GM18520 (cell line): ENCODE measurements around the gene PXK.
"Not testable (repeated sequence)": the region's sequence is repeated elsewhere in the genome, so short reads cannot be mapped to it uniquely, and the experiment has no call there.

ENCODE experiments used
- ATAC-seq: cut with Tn5 transposase; IDR thresholded peaks from one replicate; pipeline ENCODE4 v1.9.1; 2021; ENCODE audit not compliant: unreplicated experiment

Gene PXK

GRCh38 chr3:58416191-58416590, 83.5 kb downstream of the PXK start:
- ATAC-seq: no peak

GRCh38 chr3:58417075-58417474, 84.4 kb downstream of the PXK start:
- no peak for ATAC-seq

- ATAC-seq: no peak
These were observed 85.5 kb downstream of the PXK start for GRCh38 chr3:58418227-58418626.

- peak; percentile 60 for ATAC-seq
These were observed 87.3 kb downstream of the PXK start for GRCh38 chr3:58419780-58420507.

GRCh38 chr3:58421004-58421403, 88.3 kb downstream of the PXK start:
- no peak for ATAC-seq

- ATAC-seq: no peak
These were observed 90.1 kb downstream of the PXK start for GRCh38 chr3:58422756-58423325.

- no peak for ATAC-seq
These were observed 91.9 kb downstream of the PXK start for GRCh38 chr3:58424613-58425012.

- ATAC-seq: no peak
These were observed 93.1 kb downstream of the PXK start for GRCh38 chr3:58425782-58426181.

GRCh38 chr3:58427661-58428361, 95.1 kb downstream of the PXK start:
- ATAC-seq: no peak

- ATAC-seq: no peak
These were observed 97.0 kb downstream of the PXK start for GRCh38 chr3:58429657-58430056.

- no peak for ATAC-seq
These were observed 100.2 kb downstream of the PXK start for GRCh38 chr3:58432905-58433304.

- ATAC-seq: peak; percentile 93
These were observed 100.9 kb downstream of the PXK start, which contains the start of gene PDHB for GRCh38 chr3:58433400-58434167. PDHB (minus strand) TSS chr3:58433832; CDS start chr3:58433809, 23 bp downstream.

- ATAC-seq: no peak
These were observed 101.4 kb downstream of the PXK start for GRCh38 chr3:58434168-58434504.

GRCh38 chr3:58434511-58434910, 101.8 kb downstream of the PXK start:
- no peak for ATAC-seq

- ATAC-seq: no peak
These were observed 102.3 kb downstream of the PXK start for GRCh38 chr3:58434990-58435389.

- not testable (repeated sequence) for ATAC-seq
These were observed 104.6 kb downstream of the PXK start for GRCh38 chr3:58437276-58437675.

- ATAC-seq: not testable (repeated sequence)
These were observed 108.3 kb downstream of the PXK start for GRCh38 chr3:58440996-58441355.

GRCh38 chr3:58441514-58442450, 109.1 kb downstream of the PXK start:
- ATAC-seq: no peak

- no peak for ATAC-seq
These were observed 119.5 kb downstream of the PXK start for GRCh38 chr3:58452176-58452575.

GRCh38 chr3:58459160-58459559, 126.5 kb downstream of the PXK start:
- ATAC-seq: no peak

GRCh38 chr3:58462829-58463180, 130.1 kb downstream of the PXK start:
- ATAC-seq: no peak
